ENCODE measurements around the gene FGR. TPM values are rescaled to one million over a fixed set of nuclear protein-coding genes. Genes with fewer than 3 reads are reported as not detected.

FGR gene
- total and polyA plus RNA-seq, 2 of the 13 experiments (the other 11 are each of a cell fraction or from before 2014, with no cell fraction given): not detected

- no peak for TF ChIP-seq PATZ1 (CRISPR knock-in tag; IDR thresholded peaks at IDR 0.05)
- no peak for TF ChIP-seq ZNF335 (CRISPR knock-in tag; IDR thresholded peaks at IDR 0.05)
- TF ChIP-seq SALL1 (CRISPR knock-in tag; IDR thresholded peaks at IDR 0.05): peak; percentile 26; the same call in 1 of the 2 replicates
- TF ChIP-seq ARHGAP35 (CRISPR knock-in tag; IDR thresholded peaks at IDR 0.05; ENCODE audit: borderline replicate concordance): no peak
- TF ChIP-seq ZBED4 (CRISPR knock-in tag; IDR thresholded peaks at IDR 0.05; ENCODE audit: borderline replicate concordance): no peak
- no peak for TF ChIP-seq IKZF5 (CRISPR knock-in tag; IDR thresholded peaks at IDR 0.05)
- TF ChIP-seq FOXP4 (CRISPR knock-in tag; IDR thresholded peaks at IDR 0.05): no peak
- peak; percentile 29 for TF ChIP-seq AGO2 (optimal IDR thresholded peaks at IDR 0.05; ENCODE audit: low read depth, low read length)
- no peak for TF ChIP-seq JUNB (CRISPR knock-in tag; IDR thresholded peaks at IDR 0.05; ENCODE audit: borderline replicate concordance)
- peak; percentile 15; the same call in 1 of the 2 replicates for TF ChIP-seq SP4 (CRISPR knock-in tag; IDR thresholded peaks at IDR 0.05)
- no peak for TF ChIP-seq HNF1B (CRISPR knock-in tag; IDR thresholded peaks at IDR 0.05)
- TF ChIP-seq NR2F1 (CRISPR knock-in tag; IDR thresholded peaks at IDR 0.05): no peak
- peak; percentile 71 for TF ChIP-seq NFYB (CRISPR knock-in tag; IDR thresholded peaks at IDR 0.05)
- no peak for TF ChIP-seq ZFP36 (IDR thresholded peaks at IDR 0.05; ENCODE audit: borderline replicate concordance, low read depth, low read length, partially characterized antibody)
- TF ChIP-seq ZIK1 (CRISPR knock-in tag; IDR thresholded peaks at IDR 0.05; ENCODE audit: borderline replicate concordance, low read depth): no peak
- TF ChIP-seq ZNF329 (CRISPR knock-in tag; IDR thresholded peaks at IDR 0.05; ENCODE audit: low read depth): no peak
- no peak for TF ChIP-seq ZNF839 (CRISPR knock-in tag; IDR thresholded peaks at IDR 0.05; ENCODE audit: borderline replicate concordance)
These were observed 24.7 kb upstream of the FGR start (continued) for GRCh38 chr1:27659497-27660299.
